Upper lobe of left lung (tissue), 4 donors: ENCODE results near the gene MTURN.

Experiments used
- CTCF ChIP-seq, 6 experiments: fragments of 450-650 bp in 4 of 6; fragments of 200-600 bp in 2 of 6; sonication (generic) in 2 of 6; IDR thresholded peaks; one replicate each; pipeline ENCODE4 v1.5.1; 2016 to 2019; ENCODE audit warnings: antibody characterized with exemption in 6 of 6
- EP300 ChIP-seq, 4 donors: sonication (generic); formaldehyde crosslinking; IDR thresholded peaks; one replicate each; pipeline ENCODE4 v1.5.1; 2017; ENCODE audit warnings: antibody characterized with exemption in 4 of 4, control low read depth in 2 of 4
- POLR2AphosphoS5 ChIP-seq, 2 donors: sonication (generic); formaldehyde crosslinking; IDR thresholded peaks; one replicate each; pipeline ENCODE4 v1.5.1; 2017; ENCODE audit warnings: antibody characterized with exemption in 2 of 2

- TF ChIP-seq CTCF (IDR thresholded peaks at IDR 0.05) (no peak), EP300 (IDR thresholded peaks at IDR 0.05) (no peak), POLR2AphosphoS5 (IDR thresholded peaks at IDR 0.05) (no peak)
Measured at GRCh38 chr7:30093420-30093952, 41.3 kb upstream of the MTURN start.
